HepG2 (cell line): ENCODE data around the gene S100A13. TPM values are rescaled to one million over a fixed set of nuclear protein-coding genes. Genes with fewer than 3 reads are reported as not detected.

Source experiments
- ATAC-seq: fragments of 200-7000 bp; cut with Tn5 transposase; 3 replicates; pipeline ENCODE4 v1.9.1; 2020; ENCODE audit warnings: mild to moderate bottlenecking, moderate library complexity
- BruUV-seq: library from RNA; stranded (reverse); fragments of 400-500 nt; replicated peaks from 2 replicates; lab custom pipeline; 2021; lab: Mats Ljungman, UMichigan
- CTCF ChIA-PET: fragments of 300-600 bp; formaldehyde crosslinking; extraction: SDS; loops from one replicate; lab custom pipeline; 2021; ENCODE audit warnings: low total read pairs, inconsistent platforms, low intra/inter-chr PET ratio; lab: Yijun Ruan, JAX
- POLR2A ChIA-PET: fragments of 350-600 bp; sonication (Branson Sonifier 250); formaldehyde crosslinking; loops from one replicate; lab custom pipeline; 2020; ENCODE audit warnings: antibody characterized with exemption, inconsistent platforms; lab: Yijun Ruan, JAX
- DNase-seq: peaks from one replicate; pipeline ENCODE4 v3.0.0-alpha.2; 2015; ENCODE audit warnings: low spot score
- FAIRE-seq: peaks from 3 replicates; lab custom pipeline; 2011; peaks lifted over from hg19 to GRCh38; lab: Jason Lieb, UNC
- H2AFZ ChIP-seq: one replicate; pipeline ENCODE4 v1.6.1; 2011; ENCODE audit warnings: low read length, inconsistent platforms
- H3K27ac ChIP-seq: fragments of 300-600 bp; 3 replicates; pipeline ENCODE4 v1.8.0; 2011; ENCODE audit warnings: mixed run types, mild to moderate bottlenecking, mixed read lengths, low read length, inconsistent platforms; ENCODE audit not compliant: insufficient read depth; ENCODE audit errors: extremely low read length
- H3K27me3 ChIP-seq, 2 experiments: fragments of 200-600 bp in 1 of 2; 2 replicates in 1 of 2; 3 replicates in 1 of 2; pipeline versions ENCODE4 v1.6.0 to v1.8.0; 2011; ENCODE audit warnings: low read length in 2 of 2, mild to moderate bottlenecking in 2 of 2, moderate library complexity in 2 of 2, inconsistent platforms in 1 of 2; ENCODE audit not compliant: insufficient read depth in 2 of 2, control insufficient read depth in 1 of 2
- H3K36me3 ChIP-seq, 2 experiments: fragments of 200-600 bp in 1 of 2; replicated peaks in 1 of 2; 2 replicates in 1 of 2; 3 replicates in 1 of 2; pipeline versions ENCODE4 v1.5.1 to v1.8.0; 2011; ENCODE audit warnings: low read length in 2 of 2, inconsistent platforms in 1 of 2; ENCODE audit not compliant: insufficient read depth in 2 of 2, control insufficient read depth in 1 of 2
- H3K4me1 ChIP-seq: 2 replicates; pipeline ENCODE4 v1.5.1; 2012; ENCODE audit warnings: low read length, inconsistent platforms; ENCODE audit not compliant: insufficient read depth
- H3K4me2 ChIP-seq: 2 replicates; pipeline ENCODE4 v1.6.0; 2011; ENCODE audit warnings: low read depth, low read length, inconsistent platforms
- H3K4me3 ChIP-seq, 3 experiments: fragments of 200-600 bp in 1 of 3; sonication (generic), shearing (Covaris generic) in 1 of 3; replicated peaks in 1 of 3; 2 replicates each; pipeline ENCODE4 v1.5.1; 2011 to 2016; ENCODE audit warnings: low read length in 3 of 3, inconsistent platforms in 2 of 3, low read depth in 2 of 3, mild to moderate bottlenecking in 2 of 3, control low read depth in 1 of 3, mixed read lengths in 1 of 3; ENCODE audit not compliant: insufficient read depth in 1 of 3
- H3K79me2 ChIP-seq: one replicate; pipeline ENCODE4 v1.6.1; 2011; ENCODE audit warnings: low read length, inconsistent platforms; ENCODE audit not compliant: insufficient read depth
- H3K9ac ChIP-seq: 2 replicates; pipeline ENCODE4 v1.6.0; 2011; ENCODE audit warnings: mild to moderate bottlenecking, low read depth, low read length, inconsistent platforms; ENCODE audit not compliant: insufficient read depth
- H3K9me3 ChIP-seq: 2 replicates; pipeline ENCODE4 v1.5.1; 2012; ENCODE audit warnings: mild to moderate bottlenecking, low read length
- H4K20me1 ChIP-seq: 2 replicates; pipeline ENCODE4 v1.6.0; 2011; ENCODE audit warnings: inconsistent platforms, mild to moderate bottlenecking, low read length, moderate library complexity; ENCODE audit not compliant: insufficient read depth
- BRD4 ChIP-seq: sonication (generic); formaldehyde crosslinking; IDR thresholded peaks from 2 replicates; pipeline ENCODE4 v1.4.0; 2020; ENCODE audit warnings: missing genetic modification reagents
- HES4 ChIP-seq: sonication (generic); formaldehyde crosslinking; IDR thresholded peaks from 2 replicates; pipeline ENCODE4 v1.9.0; 2021; ENCODE audit warnings: mild to moderate bottlenecking, missing genetic modification reagents, borderline replicate concordance
- KDM5A ChIP-seq: fragments of 200-600 bp; sonication (generic); IDR thresholded peaks from 2 replicates; pipeline ENCODE4 v1.7.0; 2018; ENCODE audit warnings: antibody characterized with exemption, mild to moderate bottlenecking, low read length, borderline replicate concordance
- MED13 ChIP-seq: sonication (generic); formaldehyde crosslinking; IDR thresholded peaks from 2 replicates; pipeline ENCODE4 v1.5.0; 2020; ENCODE audit warnings: missing genetic modification reagents
- POGZ ChIP-seq: sonication (generic); formaldehyde crosslinking; IDR thresholded peaks from 2 replicates; pipeline ENCODE4 v1.4.0; 2020; ENCODE audit warnings: mild to moderate bottlenecking, missing genetic modification reagents
- RFX5 ChIP-seq: IDR thresholded peaks from 2 replicates; pipeline ENCODE4 v1.6.1; 2011; ENCODE audit warnings: low read depth, low read length, improper control_type of control experiment
- SMC3 ChIP-seq: IDR thresholded peaks from 2 replicates; pipeline ENCODE4 v1.6.1; 2011; ENCODE audit warnings: low read length, improper control_type of control experiment
- ZNF143 ChIP-seq: sonication (generic); formaldehyde crosslinking; IDR thresholded peaks from 2 replicates; pipeline ENCODE4 v1.4.0; 2020; ENCODE audit warnings: missing genetic modification reagents
- ZNF660 ChIP-seq: sonication (generic); formaldehyde crosslinking; IDR thresholded peaks from 2 replicates; pipeline ENCODE4 v1.5.1; 2020; ENCODE audit warnings: mild to moderate bottlenecking, low read depth, missing genetic modification reagents, borderline replicate concordance
- ZNF772 ChIP-seq: sonication (generic); formaldehyde crosslinking; IDR thresholded peaks from 2 replicates; pipeline ENCODE4 v1.5.0; 2020; ENCODE audit warnings: mild to moderate bottlenecking, missing genetic modification reagents
- WGBS: methylation state at CpG from one replicate; pipeline ENCODE4 v1.1.6; 2017; ENCODE audit warnings: low lambda C conversion rate; 5-methylcytosine and 5-hydroxymethylcytosine counted together
- in situ Hi-C: cut with HindIII; loops from 2 replicates; pipeline ENCODE4 v1.10.0; 2017; ENCODE audit warnings: low pct_unique_long_range_greater_than_20kb; ENCODE audit not compliant: extremely low pct_ligation_motif_present
- intact Hi-C: fragments of 100-400 bp; cut with micrococcal nuclease; formaldehyde crosslinking; loops from one replicate; pipeline ENCODE4 v1.10.0; 2022; ENCODE audit not compliant: unreplicated experiment
- polyA plus RNA-seq, 8 experiments: library from polyadenylated mRNA; depleted of rRNA in 3 of 8; stranded (reverse) in 7 of 8; unstranded in 1 of 8; fragments of >200 nt; fragmentation: Illumina TruSeq in 4 of 8; extraction: Trizol in 4 of 8; gene quantifications; 2 replicates each; pipeline versions ENCODE4 v1.2.1 to v1.2.3, GENCODE V29; 2011 to 2016; ENCODE audit warnings: low read depth in 4 of 8, missing spikeins in 1 of 8, mixed read lengths in 1 of 8; ENCODE audit not compliant: insufficient read depth in 1 of 8
- total RNA-seq, 5 experiments: library from RNA; depleted of rRNA; stranded (reverse); fragments of >200 nt; fragmentation: Illumina TruSeq; extraction: Trizol; gene quantifications; 2 replicates each; pipeline ENCODE4 v1.2.3, GENCODE V29; 2016; ENCODE audit warnings: low read depth in 1 of 5
- TF ChIP-seq, protein P1 (sequence below): sonication (generic); formaldehyde crosslinking; IDR thresholded peaks from 2 replicates; pipeline ENCODE4 v1.5.1; 2020; ENCODE audit warnings: missing genetic modification reagents, mild to moderate bottlenecking, borderline replicate concordance
- TF ChIP-seq, protein P2 (sequence below): sonication (generic); formaldehyde crosslinking; IDR thresholded peaks from 2 replicates; pipeline ENCODE4 v1.4.0; 2020; ENCODE audit warnings: mild to moderate bottlenecking, missing genetic modification reagents, borderline replicate concordance
- TF ChIP-seq, protein P3 (sequence below): IDR thresholded peaks from 2 replicates; pipeline ENCODE4 v1.6.1; 2016; ENCODE audit warnings: low read depth
- TF ChIP-seq, protein P4 (sequence below): sonication (generic); formaldehyde crosslinking; conservative IDR thresholded peaks from 2 replicates; pipeline ENCODE4 v1.4.0; 2020; ENCODE audit warnings: missing genetic modification reagents

The S100A13 gene
- total and polyA plus RNA-seq, 2 of the 13 experiments (the other 11 are each of a cell fraction or from before 2014, with no cell fraction given), result 89.5 to 172 TPM

DNA sequence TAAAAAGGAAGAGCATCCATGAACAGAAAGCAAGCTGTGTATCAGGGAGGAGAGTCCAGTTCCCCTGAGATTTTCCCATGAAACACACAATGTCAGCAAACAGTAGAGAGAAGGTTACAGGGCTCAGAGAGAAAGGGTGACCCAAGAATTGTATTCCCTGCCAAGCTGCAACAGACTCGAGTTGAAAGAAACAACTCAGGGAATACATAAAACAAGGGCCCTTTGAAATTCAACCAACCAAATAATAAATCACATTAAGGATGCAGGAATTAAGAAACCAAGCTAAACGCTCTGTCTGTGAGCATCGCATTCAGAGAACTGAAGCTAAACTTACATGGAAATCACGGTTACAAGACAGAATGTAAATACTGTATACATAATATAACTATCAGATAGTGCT, 34.6 kb downstream of the S100A13 start (continued):
- TF ChIP-seq, protein P1, sequence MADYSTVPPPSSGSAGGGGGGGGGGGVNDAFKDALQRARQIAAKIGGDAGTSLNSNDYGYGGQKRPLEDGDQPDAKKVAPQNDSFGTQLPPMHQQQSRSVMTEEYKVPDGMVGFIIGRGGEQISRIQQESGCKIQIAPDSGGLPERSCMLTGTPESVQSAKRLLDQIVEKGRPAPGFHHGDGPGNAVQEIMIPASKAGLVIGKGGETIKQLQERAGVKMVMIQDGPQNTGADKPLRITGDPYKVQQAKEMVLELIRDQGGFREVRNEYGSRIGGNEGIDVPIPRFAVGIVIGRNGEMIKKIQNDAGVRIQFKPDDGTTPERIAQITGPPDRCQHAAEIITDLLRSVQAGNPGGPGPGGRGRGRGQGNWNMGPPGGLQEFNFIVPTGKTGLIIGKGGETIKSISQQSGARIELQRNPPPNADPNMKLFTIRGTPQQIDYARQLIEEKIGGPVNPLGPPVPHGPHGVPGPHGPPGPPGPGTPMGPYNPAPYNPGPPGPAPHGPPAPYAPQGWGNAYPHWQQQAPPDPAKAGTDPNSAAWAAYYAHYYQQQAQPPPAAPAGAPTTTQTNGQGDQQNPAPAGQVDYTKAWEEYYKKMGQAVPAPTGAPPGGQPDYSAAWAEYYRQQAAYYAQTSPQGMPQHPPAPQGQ (CRISPR knock-in tag), result no peak
- TF ChIP-seq, protein P2, sequence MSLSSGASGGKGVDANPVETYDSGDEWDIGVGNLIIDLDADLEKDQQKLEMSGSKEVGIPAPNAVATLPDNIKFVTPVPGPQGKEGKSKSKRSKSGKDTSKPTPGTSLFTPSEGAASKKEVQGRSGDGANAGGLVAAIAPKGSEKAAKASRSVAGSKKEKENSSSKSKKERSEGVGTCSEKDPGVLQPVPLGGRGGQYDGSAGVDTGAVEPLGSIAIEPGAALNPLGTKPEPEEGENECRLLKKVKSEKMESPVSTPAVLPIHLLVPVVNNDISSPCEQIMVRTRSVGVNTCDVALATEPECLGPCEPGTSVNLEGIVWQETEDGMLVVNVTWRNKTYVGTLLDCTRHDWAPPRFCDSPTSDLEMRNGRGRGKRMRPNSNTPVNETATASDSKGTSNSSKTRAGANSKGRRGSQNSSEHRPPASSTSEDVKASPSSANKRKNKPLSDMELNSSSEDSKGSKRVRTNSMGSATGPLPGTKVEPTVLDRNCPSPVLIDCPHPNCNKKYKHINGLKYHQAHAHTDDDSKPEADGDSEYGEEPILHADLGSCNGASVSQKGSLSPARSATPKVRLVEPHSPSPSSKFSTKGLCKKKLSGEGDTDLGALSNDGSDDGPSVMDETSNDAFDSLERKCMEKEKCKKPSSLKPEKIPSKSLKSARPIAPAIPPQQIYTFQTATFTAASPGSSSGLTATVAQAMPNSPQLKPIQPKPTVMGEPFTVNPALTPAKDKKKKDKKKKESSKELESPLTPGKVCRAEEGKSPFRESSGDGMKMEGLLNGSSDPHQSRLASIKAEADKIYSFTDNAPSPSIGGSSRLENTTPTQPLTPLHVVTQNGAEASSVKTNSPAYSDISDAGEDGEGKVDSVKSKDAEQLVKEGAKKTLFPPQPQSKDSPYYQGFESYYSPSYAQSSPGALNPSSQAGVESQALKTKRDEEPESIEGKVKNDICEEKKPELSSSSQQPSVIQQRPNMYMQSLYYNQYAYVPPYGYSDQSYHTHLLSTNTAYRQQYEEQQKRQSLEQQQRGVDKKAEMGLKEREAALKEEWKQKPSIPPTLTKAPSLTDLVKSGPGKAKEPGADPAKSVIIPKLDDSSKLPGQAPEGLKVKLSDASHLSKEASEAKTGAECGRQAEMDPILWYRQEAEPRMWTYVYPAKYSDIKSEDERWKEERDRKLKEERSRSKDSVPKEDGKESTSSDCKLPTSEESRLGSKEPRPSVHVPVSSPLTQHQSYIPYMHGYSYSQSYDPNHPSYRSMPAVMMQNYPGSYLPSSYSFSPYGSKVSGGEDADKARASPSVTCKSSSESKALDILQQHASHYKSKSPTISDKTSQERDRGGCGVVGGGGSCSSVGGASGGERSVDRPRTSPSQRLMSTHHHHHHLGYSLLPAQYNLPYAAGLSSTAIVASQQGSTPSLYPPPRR (CRISPR knock-in tag), result no peak

DNA sequence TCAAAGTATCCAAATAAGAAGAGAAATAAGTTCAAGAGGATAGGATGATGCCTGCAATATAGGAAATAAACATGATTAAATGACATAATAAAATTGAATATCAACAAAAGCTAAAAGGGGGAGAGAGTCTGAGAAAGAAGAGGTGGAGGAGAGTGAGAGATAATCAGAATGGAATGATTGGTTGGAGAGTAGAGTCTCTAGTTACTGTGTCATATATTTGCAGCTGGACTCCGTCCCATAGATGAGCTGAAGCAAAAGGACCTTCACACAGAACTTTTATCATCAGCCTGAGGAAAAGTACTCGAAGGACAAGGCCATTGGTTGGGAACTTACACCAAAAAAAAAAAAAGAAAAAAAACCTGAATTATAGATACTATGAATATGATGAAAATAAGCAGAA, 38.8 kb downstream of the S100A13 start:
- Histone ChIP-seq H3K27me3 (0 out of 5 replicates have a peak, but pooled peaks cover 1 to 3% of the 10 kb centered on the region in 2 experiments), H4K20me1 (no peaks in the 10 kb centered on the region), H3K4me3 (no peak overlapping the region), H2AFZ (no peak overlapping the region), H3K9me3 (no peaks in the 10 kb centered on the region), H3K27ac (no peak overlapping the region), H3K4me2 (no peak overlapping the region), H3K36me3 (no peaks in the 10 kb centered on the region), H3K79me2 (no peaks in the 10 kb centered on the region), H3K4me1 (no peaks in the 10 kb centered on the region), H3K9ac (no peak overlapping the region)
- in situ Hi-C loops, result no loop called here
- ATAC-seq (no peak), DNase-seq (no peak), FAIRE-seq (no peak)
- CTCF ChIA-PET, result no interaction called here
- WGBS, result 48% methylated on average over 2 of the region's 2 CpGs
- POLR2A ChIA-PET, result interaction anchor here (0.7 kb wide), 1 partner anchor 14 kb away, joined by 3 read pairs; no protein-coding TSS in a partner anchor
- no TSS peak for BruUV-seq
- intact Hi-C loops, result no loop called here
- TF ChIP-seq, protein P3, sequence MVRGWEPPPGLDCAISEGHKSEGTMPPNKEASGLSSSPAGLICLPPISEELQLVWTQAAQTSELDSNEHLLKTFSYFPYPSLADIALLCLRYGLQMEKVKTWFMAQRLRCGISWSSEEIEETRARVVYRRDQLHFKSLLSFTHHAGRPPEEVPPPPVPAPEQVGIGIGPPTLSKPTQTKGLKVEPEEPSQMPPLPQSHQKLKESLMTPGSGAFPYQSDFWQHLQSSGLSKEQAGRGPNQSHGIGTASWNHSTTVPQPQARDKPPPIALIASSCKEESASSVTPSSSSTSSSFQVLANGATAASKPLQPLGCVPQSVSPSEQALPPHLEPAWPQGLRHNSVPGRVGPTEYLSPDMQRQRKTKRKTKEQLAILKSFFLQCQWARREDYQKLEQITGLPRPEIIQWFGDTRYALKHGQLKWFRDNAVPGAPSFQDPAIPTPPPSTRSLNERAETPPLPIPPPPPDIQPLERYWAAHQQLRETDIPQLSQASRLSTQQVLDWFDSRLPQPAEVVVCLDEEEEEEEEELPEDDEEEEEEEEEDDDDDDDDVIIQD, result no peak
- TF ChIP-seq ZNF143 (CRISPR knock-in tag), result no peak
- no peak for TF ChIP-seq BRD4
- no peak for TF ChIP-seq SMC3
- TF ChIP-seq KDM5A, result no peak
- TF ChIP-seq, protein P4, sequence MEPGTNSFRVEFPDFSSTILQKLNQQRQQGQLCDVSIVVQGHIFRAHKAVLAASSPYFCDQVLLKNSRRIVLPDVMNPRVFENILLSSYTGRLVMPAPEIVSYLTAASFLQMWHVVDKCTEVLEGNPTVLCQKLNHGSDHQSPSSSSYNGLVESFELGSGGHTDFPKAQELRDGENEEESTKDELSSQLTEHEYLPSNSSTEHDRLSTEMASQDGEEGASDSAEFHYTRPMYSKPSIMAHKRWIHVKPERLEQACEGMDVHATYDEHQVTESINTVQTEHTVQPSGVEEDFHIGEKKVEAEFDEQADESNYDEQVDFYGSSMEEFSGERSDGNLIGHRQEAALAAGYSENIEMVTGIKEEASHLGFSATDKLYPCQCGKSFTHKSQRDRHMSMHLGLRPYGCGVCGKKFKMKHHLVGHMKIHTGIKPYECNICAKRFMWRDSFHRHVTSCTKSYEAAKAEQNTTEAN, result no peak
- TF ChIP-seq POGZ (CRISPR knock-in tag), result no peak
- no peak for TF ChIP-seq MED13 (CRISPR knock-in tag)
- TF ChIP-seq HES4, result no peak
- TF ChIP-seq ZNF772 (CRISPR knock-in tag), result no peak
- no peak for TF ChIP-seq RFX5
- TF ChIP-seq ZNF660 (CRISPR knock-in tag), result no peak
